Neutrophil (primary cell): ENCODE data around the gene DECR2.

Experiments used
- H3K27ac ChIP-seq: fragments of 200-600 bp; sonication (generic); 2 replicates; pipeline ENCODE4 v1.5.1; 2016; ENCODE audit warnings: mild to moderate bottlenecking, moderate library complexity
- H3K27me3 ChIP-seq: fragments of 200-600 bp; sonication (generic); 2 replicates; pipeline ENCODE4 v1.6.0; 2016; ENCODE audit warnings: mild to moderate bottlenecking
- H3K36me3 ChIP-seq: fragments of 200-600 bp; sonication (generic); 2 replicates; pipeline ENCODE4 v1.5.1; 2017
- H3K4me1 ChIP-seq, 2 experiments: fragments of 200-600 bp in 1 of 2; sonication (generic) in 1 of 2; 1 replicate in 1 of 2; 2 replicates in 1 of 2; pipeline versions ENCODE4 v1.5.1 to v1.6.1; 2013 to 2016; ENCODE audit warnings: low read depth in 1 of 2, low read length in 1 of 2, mild to moderate bottlenecking in 1 of 2, moderate library complexity in 1 of 2; ENCODE audit not compliant: control insufficient read depth in 1 of 2, insufficient read depth in 1 of 2
- H3K4me3 ChIP-seq, 2 experiments: fragments of 200-600 bp in 1 of 2; sonication (generic) in 1 of 2; 1 replicate in 1 of 2; 2 replicates in 1 of 2; pipeline ENCODE4 v1.5.1; 2013 to 2016; ENCODE audit warnings: low read depth in 1 of 2, low read length in 1 of 2, mild to moderate bottlenecking in 1 of 2, moderate library complexity in 1 of 2
- H3K9me3 ChIP-seq: fragments of 200-600 bp; sonication (generic); 2 replicates; pipeline ENCODE4 v1.5.1; 2016
- CTCF ChIP-seq: fragments of 200-600 bp; sonication (generic); IDR thresholded peaks from 2 replicates; pipeline ENCODE4 v1.5.1; 2016; ENCODE audit warnings: antibody characterized with exemption

The DECR2 gene

GRCh38 chr16:426906-427249, 25.2 kb downstream of the DECR2 start:
- no peaks in the 10 kb centered on the region for H3K36me3 ChIP-seq
- TF ChIP-seq CTCF = no peak
- no peak overlapping the region for H3K27ac ChIP-seq
- peaks cover 47% of the 10 kb centered on the region for H3K27me3 ChIP-seq
- H3K4me1 ChIP-seq = peaks cover 19 to 26% of the 10 kb centered on the region in 2 experiments
- no peaks in the 10 kb centered on the region for H3K9me3 ChIP-seq
- H3K4me3 ChIP-seq = peak overlapping the region; percentile 60 to 87

GRCh38 chr16:427250-427649, 25.6 kb downstream of the DECR2 start:
- Histone ChIP-seq H3K9me3 (no peaks in the 10 kb centered on the region), H3K27ac (no peak overlapping the region), H3K27me3 (peaks cover 47% of the 10 kb centered on the region), H3K4me3 (peak overlapping the region; percentile 60 to 87), H3K4me1 (peaks cover 19 to 26% of the 10 kb centered on the region in 2 experiments), H3K36me3 (no peaks in the 10 kb centered on the region)
- no peak for TF ChIP-seq CTCF

- Histone ChIP-seq H3K27me3 (peaks cover 30% of the 10 kb centered on the region), H3K27ac (no peak overlapping the region), H3K36me3 (no peaks in the 10 kb centered on the region), H3K4me3 (no peak overlapping the region), H3K9me3 (no peaks in the 10 kb centered on the region), H3K4me1 (peaks cover 7 to 13% of the 10 kb centered on the region in 2 experiments)
- no peak for TF ChIP-seq CTCF
Observed at GRCh38 chr16:430904-431303, 29.2 kb downstream of the DECR2 start.

- TF ChIP-seq CTCF = no peak
- Histone ChIP-seq H3K27ac (no peak overlapping the region), H3K27me3 (no peaks in the 10 kb centered on the region), H3K36me3 (no peaks in the 10 kb centered on the region), H3K4me1 (no peaks in the 10 kb centered on the region), H3K9me3 (no peaks in the 10 kb centered on the region), H3K4me3 (no peak overlapping the region)
Observed at GRCh38 chr16:440627-441026, 38.9 kb downstream of the DECR2 start.

GRCh38 chr16:441447-441846, 39.8 kb downstream of the DECR2 start:
- Histone ChIP-seq H3K4me1 (no peaks in the 10 kb centered on the region), H3K27me3 (no peaks in the 10 kb centered on the region), H3K36me3 (no peaks in the 10 kb centered on the region), H3K9me3 (no peaks in the 10 kb centered on the region), H3K27ac (no peak overlapping the region), H3K4me3 (no peak overlapping the region)
- no peak for TF ChIP-seq CTCF

- TF ChIP-seq CTCF = no peak
- Histone ChIP-seq H3K9me3 (no peaks in the 10 kb centered on the region), H3K4me1 (no peaks in the 10 kb centered on the region), H3K36me3 (no peaks in the 10 kb centered on the region), H3K27ac (no peak overlapping the region), H3K27me3 (no peaks in the 10 kb centered on the region), H3K4me3 (no peak overlapping the region)
Observed at GRCh38 chr16:442976-443375, 41.3 kb downstream of the DECR2 start.
